Measurements from ENCODE around the gene ACP3.
"Not testable (repeated sequence)": the region's sequence is repeated elsewhere in the genome, so short reads cannot be mapped to it uniquely, and the experiment has no call there.

The ACP3 gene

GRCh38 chr3:132360717-132361116 is 43.5 kb downstream of the ACP3 start:
- no peak for DNase-seq (ENCODE audit: low read depth in 2 of 2)

GRCh38 chr3:132362329-132362728 is 45.1 kb downstream of the ACP3 start:
- DNase-seq (ENCODE audit: low read depth in 2 of 2) = no peak

GRCh38 chr3:132368515-132368914 is 51.3 kb downstream of the ACP3 start:
- no peak for DNase-seq (ENCODE audit: low read depth in 2 of 2)

DNA sequence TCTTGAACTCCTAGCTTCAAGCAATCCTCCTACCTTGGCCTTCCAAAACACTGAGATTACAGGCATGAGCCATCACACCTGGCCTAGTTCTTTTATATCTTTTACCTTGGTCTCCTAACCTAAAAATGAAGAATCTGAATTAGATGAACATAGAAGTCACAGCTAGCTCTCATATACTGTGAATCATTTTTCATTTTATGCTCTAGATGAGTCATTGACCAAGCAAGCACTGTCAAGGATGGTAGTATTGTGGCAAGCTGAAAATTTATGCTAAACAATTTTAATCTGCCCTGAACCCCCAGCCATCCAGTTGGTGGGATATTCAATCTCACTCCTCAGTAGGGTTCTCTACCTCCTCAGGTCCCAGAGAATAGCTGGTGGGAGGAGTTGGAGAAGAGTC is 51.8 kb downstream of the ACP3 start:
- DNase-seq (ENCODE audit: low read depth in 2 of 2) = no peak

DNA sequence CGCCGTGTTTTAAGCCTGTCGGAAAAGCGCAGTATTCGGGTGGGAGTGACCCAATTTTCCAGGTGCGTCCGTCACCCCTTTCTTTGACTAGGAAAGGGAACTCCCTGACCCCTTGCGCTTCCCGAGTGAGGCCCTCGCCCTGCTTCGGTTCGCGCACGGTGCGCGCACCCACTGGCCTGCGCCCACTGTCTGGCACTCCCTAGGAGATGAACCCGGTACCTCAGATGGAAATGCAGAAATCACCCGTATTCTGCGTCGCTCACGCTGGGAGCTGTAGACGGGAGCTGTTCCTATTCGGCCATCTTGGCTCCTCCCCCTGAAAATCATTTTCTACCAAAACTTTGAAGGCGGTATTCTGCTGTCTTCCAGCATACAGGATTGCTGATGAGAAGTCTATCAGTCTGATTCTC is 59.7 kb downstream of the ACP3 start:
- DNase-seq (ENCODE audit: low read depth in 2 of 2) = not testable (repeated sequence)

DNA sequence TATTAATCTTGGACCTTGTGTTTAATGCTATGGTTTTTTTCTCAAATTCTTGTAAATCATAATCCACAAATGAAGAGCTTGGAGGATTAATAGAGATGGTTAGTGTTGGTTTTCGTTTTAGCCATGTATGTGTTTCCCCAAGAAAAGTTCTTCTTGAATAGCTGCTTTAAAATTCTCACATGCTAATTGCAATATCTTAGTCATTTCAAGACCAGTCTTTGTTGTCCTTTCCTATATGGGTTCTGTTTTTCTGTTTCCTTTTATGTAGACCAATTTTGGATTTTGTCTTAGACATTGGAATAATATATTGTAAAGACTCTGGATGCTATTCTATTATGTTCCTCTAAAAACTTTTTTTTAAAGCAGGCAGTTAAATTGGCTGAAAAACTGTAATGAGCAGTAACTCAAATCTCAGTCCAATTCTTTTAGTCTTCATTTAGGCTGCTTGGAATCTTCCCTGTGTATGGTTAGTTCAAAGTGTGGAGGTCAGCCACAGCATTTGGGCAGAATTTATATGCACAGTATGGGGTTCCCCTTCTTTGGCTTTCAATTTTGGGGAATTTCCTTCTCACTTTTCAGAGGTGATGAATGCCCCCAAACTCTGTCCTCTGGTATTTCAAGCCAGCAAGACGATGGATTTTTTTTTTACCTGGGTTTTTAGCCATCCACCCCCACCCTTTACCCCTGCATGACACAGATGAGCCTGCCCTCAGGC is 61.0 kb downstream of the ACP3 start:
- DNase-seq (ENCODE audit: low read depth in 2 of 2) = no peak

DNA sequence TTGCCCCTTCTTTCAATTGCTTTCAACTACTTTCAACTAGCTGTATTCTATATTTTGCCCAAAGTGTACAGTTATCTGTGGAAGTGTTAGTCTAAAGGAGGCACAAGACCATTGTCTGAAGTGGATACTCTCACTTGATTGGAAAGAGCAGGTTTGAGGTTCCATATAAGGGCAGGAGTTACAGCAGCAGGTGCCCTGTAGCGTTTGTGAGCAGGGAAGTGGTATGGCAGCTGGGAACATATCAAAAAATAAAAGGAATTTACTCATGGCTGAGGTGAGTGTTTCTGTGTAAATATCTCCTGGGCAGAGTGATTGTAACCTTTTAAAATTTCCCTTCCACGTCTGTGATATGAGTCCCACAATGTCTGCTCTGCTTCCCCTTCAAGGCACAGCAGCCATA is 61.6 kb downstream of the ACP3 start:
- DNase-seq (ENCODE audit: low read depth in 2 of 2) = no peak

DNA sequence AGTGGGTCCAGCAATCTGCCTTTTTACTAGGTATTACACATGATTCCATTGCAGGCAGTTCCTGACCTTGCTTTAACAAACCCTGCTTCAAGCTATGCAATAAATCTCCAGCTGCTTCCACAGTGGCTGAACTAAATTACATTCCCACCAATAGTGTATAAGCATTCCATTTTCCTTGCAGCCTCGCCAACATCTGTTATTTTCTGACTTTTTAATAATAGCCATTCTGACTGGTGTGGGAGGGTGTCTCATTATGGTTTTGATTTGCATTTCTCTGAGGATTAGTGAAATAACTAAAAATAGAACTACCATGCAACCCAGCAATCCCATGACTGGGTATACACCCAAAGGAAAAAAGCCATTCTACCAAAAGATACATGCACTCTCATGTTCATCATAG is 63.7 kb downstream of the ACP3 start:
- DNase-seq (ENCODE audit: low read depth in 2 of 2) = no peak

- DNase-seq (ENCODE audit: low read depth in 2 of 2) = no peak
These were observed 64.2 kb downstream of the ACP3 start for GRCh38 chr3:132381348-132381944.

- no peak for DNase-seq (ENCODE audit: low read depth in 2 of 2)
These were observed 65.1 kb downstream of the ACP3 start for GRCh38 chr3:132382267-132382666.

- no peak for DNase-seq (ENCODE audit: low read depth in 2 of 2)
These were observed 65.5 kb downstream of the ACP3 start for GRCh38 chr3:132382688-132383194.

- no peak for DNase-seq (ENCODE audit: low read depth in 2 of 2)
These were observed 69.1 kb downstream of the ACP3 start for GRCh38 chr3:132386259-132386658.

DNA sequence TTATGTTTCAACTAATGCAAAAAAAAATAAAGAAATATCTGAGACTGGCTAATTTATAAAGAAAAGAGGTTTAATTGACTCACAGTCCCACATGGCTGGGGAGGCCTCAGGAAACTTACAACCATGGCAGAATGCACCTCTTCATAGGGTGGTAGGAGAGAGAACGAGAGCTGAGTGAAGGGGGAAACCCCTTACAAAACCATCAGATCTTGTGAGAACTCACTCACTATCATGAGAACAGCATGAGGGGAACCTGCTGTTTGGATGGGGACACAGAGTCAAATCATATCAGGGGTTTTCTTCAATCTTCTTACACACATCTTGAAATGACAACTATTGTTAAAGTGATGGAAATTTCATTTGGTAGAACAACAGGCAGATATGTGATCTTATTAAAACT is 75.5 kb downstream of the ACP3 start:
- DNase-seq (ENCODE audit: low read depth in 2 of 2) = not testable (repeated sequence)

DNA sequence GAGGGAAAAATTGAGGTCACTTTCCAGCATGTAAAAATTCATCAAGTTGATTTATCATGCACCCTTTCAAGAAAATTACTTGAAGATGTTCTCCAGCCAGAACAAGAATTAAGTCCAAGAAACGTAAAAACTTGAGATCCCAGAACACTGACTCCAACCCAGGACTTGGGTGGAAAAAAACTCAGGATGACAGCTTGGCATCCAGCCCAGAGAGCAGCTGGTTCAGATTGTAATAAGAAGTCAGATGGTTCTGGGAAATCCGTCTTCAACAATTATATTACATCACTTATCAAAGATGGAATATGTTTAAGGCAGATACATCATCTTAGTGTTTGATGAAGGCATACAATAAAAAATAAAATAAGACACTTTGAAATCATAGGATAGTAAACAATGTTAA is 77.1 kb downstream of the ACP3 start:
- DNase-seq (ENCODE audit: low read depth in 2 of 2) = no peak

- no peak for DNase-seq (ENCODE audit: low read depth in 2 of 2)
These were observed 77.9 kb downstream of the ACP3 start for GRCh38 chr3:132395126-132395525.

DNA sequence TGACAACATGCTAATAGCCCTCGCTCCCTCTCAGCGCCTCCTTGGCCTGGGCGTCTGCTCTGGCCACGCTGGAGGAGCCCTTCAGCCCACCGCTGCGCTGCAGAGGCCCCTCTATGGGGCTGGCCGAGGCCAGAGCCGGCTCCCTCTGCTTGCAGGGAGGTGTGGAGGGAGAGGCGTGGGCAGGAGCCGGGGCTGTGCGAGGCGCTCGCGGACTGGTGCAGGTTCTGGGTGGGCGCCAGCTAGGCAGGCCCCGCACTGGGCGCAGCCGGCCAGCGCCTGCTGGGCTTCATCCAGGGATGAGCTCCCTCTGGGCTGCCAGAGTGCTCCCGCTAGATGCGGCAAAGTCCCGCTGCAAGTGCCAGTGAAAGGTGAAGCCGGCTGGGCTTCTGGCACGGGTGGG is 79.0 kb downstream of the ACP3 start:
- no peak for DNase-seq (ENCODE audit: low read depth in 2 of 2)

DNA sequence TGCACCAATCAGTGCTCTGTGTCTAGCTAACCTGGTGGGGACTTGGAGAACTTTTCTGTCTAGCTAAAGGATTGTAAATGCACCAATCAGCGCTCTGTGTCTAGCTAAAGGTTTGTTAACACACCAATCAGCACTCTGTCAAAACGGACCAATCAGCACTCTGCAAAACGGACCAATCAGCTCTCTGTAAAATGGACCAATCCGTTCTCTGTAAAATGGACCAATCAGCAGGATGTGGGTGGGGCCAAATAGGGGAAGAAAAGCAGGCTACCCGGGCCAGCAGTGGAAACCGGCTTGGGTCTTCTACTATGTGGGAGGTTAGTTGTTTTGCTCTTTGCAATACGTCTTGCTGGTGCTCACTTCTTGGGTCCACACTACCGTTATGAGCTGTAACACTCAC is 79.6 kb downstream of the ACP3 start:
- DNase-seq (ENCODE audit: low read depth in 2 of 2) = not testable (repeated sequence)

GRCh38 chr3:132399054-132399929 is 82.1 kb downstream of the ACP3 start:
- no peak for DNase-seq (ENCODE audit: low read depth in 2 of 2)

DNA sequence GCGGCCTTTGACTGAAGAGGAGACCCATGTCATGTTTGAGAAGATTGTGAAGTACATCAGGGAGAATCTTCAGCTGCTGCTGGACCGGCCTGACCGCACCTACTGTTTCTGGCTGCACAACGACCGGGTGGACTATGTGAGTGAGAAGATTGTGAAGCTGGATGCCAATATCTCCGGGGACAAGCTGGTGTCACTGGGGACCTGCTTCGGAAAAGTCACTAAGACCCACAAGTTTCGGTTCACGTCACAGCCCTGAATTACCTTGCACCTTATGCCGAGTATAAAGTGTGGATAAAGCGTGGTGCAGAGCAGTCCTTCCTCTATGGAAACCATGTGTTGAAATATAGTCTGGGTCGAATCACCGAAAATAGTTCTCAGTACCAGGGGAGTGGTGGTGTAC is 84.0 kb downstream of the ACP3 start:
- no peak for DNase-seq (ENCODE audit: low read depth in 2 of 2)

- DNase-seq (ENCODE audit: low read depth in 2 of 2) = no peak
These were observed 87.1 kb downstream of the ACP3 start for GRCh38 chr3:132404276-132404675.

DNA sequence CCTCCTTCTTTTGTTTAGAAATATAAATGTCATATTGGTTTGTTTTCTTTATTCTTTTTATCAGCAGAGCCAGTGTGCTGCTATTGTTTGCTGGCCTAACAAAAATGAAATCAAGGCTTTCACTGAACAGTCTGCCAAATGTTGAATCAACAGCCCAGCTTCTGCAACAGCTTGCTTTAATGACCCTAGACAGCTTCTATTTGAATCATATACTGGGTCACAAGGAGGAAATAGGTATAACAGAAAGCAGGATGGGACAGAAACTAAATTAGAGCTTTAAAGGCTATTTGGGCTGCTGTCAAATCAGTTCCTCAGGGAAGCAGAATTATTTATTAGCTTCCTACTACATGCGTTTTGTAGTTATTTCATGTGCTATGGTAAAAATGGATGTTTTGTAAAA is 88.0 kb downstream of the ACP3 start:
- DNase-seq (ENCODE audit: low read depth in 2 of 2) = no peak

DNA sequence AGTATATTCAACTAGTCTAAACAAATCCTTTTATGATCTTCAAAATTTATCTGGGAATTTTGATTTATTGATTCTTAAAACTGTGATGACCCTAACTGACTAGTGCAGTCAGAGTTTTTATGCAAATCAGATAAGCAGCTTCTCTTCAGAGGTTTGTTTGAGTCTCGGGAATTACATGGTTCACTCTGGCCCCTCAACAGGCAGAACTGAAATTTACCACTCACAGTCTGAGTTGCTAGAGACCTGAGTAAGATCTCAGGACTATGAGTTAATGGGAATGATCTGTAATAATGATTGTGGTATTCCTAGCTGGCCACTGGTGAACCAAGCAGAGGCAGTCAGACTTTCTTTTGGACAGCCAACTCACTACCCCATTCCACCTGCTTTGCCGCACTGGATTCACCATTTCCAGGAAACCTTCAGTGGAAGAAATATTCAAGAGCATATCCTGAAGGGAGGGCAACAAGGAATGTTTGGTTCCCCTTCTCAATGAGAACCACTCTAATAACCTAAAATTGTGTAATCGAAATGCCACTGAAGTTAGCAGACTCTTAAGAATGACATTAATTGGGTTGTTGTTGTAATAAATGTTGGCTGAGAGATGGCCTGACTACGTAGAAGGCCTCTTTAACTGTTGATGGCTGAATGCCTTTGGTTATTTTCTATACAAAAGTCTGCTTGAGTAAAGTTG is 88.5 kb downstream of the ACP3 start:
- DNase-seq (ENCODE audit: low read depth in 2 of 2) = no peak
